DOHH2 (cell line): ENCODE results near the gene NOXA1.

Source experiments
- H3F3A ChIP-seq: fragments of 200-600 bp; sonication (generic), shearing (Covaris generic); 2 replicates; pipeline ENCODE4 v1.6.0; 2016; ENCODE audit warnings: antibody characterized with exemption, mild to moderate bottlenecking; ENCODE audit not compliant: control insufficient read depth, insufficient read depth
- H3K27ac ChIP-seq: fragments of 200-600 bp; sonication (generic); 2 replicates; pipeline ENCODE4 v1.5.1; 2014; ENCODE audit warnings: low read depth, mild to moderate bottlenecking, low read length, moderate library complexity
- H3K27me3 ChIP-seq: fragments of 200-600 bp; sonication (generic); 2 replicates; pipeline ENCODE4 v1.6.1; 2014; ENCODE audit warnings: mild to moderate bottlenecking, low read length, mixed read lengths; ENCODE audit not compliant: control insufficient read depth
- H3K36me3 ChIP-seq: fragments of 200-600 bp; sonication (generic); 2 replicates; pipeline ENCODE4 v1.6.1; 2014; ENCODE audit warnings: mild to moderate bottlenecking, low read length, moderate library complexity, mixed read lengths; ENCODE audit not compliant: control insufficient read depth
- H3K4me1 ChIP-seq: fragments of 200-600 bp; sonication (generic); 2 replicates; pipeline ENCODE4 v1.6.1; 2014; ENCODE audit warnings: mild to moderate bottlenecking, low read length, mixed read lengths; ENCODE audit not compliant: control insufficient read depth
- H3K4me2 ChIP-seq: fragments of 200-600 bp; sonication (generic); 2 replicates; pipeline ENCODE4 v1.6.0; 2014; ENCODE audit warnings: mild to moderate bottlenecking, low read length, moderate library complexity
- H3K4me3 ChIP-seq: fragments of 200-600 bp; sonication (generic); 2 replicates; pipeline ENCODE4 v1.5.1; 2014; ENCODE audit warnings: mild to moderate bottlenecking, low read length, mixed read lengths
- H3K79me2 ChIP-seq: fragments of 200-600 bp; sonication (generic); 2 replicates; pipeline ENCODE4 v1.6.1; 2014; ENCODE audit warnings: mild to moderate bottlenecking, low read length, mixed read lengths; ENCODE audit not compliant: control insufficient read depth
- H3K9me2 ChIP-seq: fragments of 200-600 bp; sonication (generic); replicated peaks from 2 replicates; pipeline ENCODE4 v1.6.1; 2014; ENCODE audit warnings: mild to moderate bottlenecking, low read length, mixed read lengths; ENCODE audit not compliant: control insufficient read depth
- H3K9me3 ChIP-seq: fragments of 200-600 bp; sonication (generic); 2 replicates; pipeline ENCODE4 v1.6.1; 2014; ENCODE audit warnings: antibody characterized with exemption, low read length, mixed read lengths; ENCODE audit not compliant: control insufficient read depth, insufficient read depth
- H4K20me1 ChIP-seq: fragments of 200-600 bp; sonication (generic); 2 replicates; pipeline ENCODE4 v1.6.0; 2014; ENCODE audit warnings: low read depth, mild to moderate bottlenecking, antibody characterized with exemption, low read length, moderate library complexity; ENCODE audit not compliant: control insufficient read depth, insufficient read depth
- CTCF ChIP-seq: fragments of 200-600 bp; sonication (generic); IDR thresholded peaks from one replicate; pipeline ENCODE4 v1.5.1; 2014; ENCODE audit warnings: antibody characterized with exemption, mild to moderate bottlenecking, low read depth, low read length; ENCODE audit not compliant: poor library complexity, severe bottlenecking
- EZH2phosphoT487 ChIP-seq: fragments of 200-600 bp; sonication (generic); IDR thresholded peaks from 2 replicates; pipeline ENCODE4 v1.6.1; 2017; ENCODE audit warnings: borderline replicate concordance, mild to moderate bottlenecking, antibody characterized with exemption, low read length, moderate library complexity, mixed read lengths

The NOXA1 gene

GRCh38 chr9:137475666-137476065 lies 52.5 kb downstream of the NOXA1 start:
- H3K4me3 ChIP-seq, result no peak overlapping the region
- H3K36me3 ChIP-seq, result no peaks in the 10 kb centered on the region

GRCh38 chr9:137476856-137477255 lies 53.7 kb downstream of the NOXA1 start:
- Histone ChIP-seq H3K9me3 (peaks cover 20% of the 10 kb centered on the region), H3K27me3 (no peaks in the 10 kb centered on the region), H3K36me3 (no peaks in the 10 kb centered on the region), H3K4me2 (no peak overlapping the region), H3K4me3 (no peak overlapping the region), H4K20me1 (no peaks in the 10 kb centered on the region), H3K9me2 (no peaks in the 10 kb centered on the region), H3F3A (no peaks in the 10 kb centered on the region), H3K79me2 (no peaks in the 10 kb centered on the region), H3K4me1 (no peaks in the 10 kb centered on the region), H3K27ac (no peak overlapping the region)
- TF ChIP-seq CTCF (no peak), EZH2phosphoT487 (no peak)

More at GRCh38 chr9:137475666-137476065, 52.5 kb downstream of the NOXA1 start:
- Histone ChIP-seq H3K9me3 (peaks cover 20% of the 10 kb centered on the region), H4K20me1 (no peaks in the 10 kb centered on the region), H3K79me2 (no peaks in the 10 kb centered on the region), H3K9me2 (no peaks in the 10 kb centered on the region), H3K27ac (no peak overlapping the region), H3K27me3 (no peaks in the 10 kb centered on the region), H3F3A (no peaks in the 10 kb centered on the region), H3K4me1 (no peaks in the 10 kb centered on the region), H3K4me2 (no peak overlapping the region)
- no peak for TF ChIP-seq EZH2phosphoT487
- TF ChIP-seq CTCF, result no peak

GRCh38 chr9:137477778-137478612 lies 54.8 kb downstream of the NOXA1 start:
- H3K27me3 ChIP-seq, result no peaks in the 10 kb centered on the region
- no peak overlapping the region for H3K4me3 ChIP-seq
- H3K79me2 ChIP-seq, result no peaks in the 10 kb centered on the region
- H3K4me1 ChIP-seq, result no peaks in the 10 kb centered on the region
- H3K27ac ChIP-seq, result no peak overlapping the region
- H3K4me2 ChIP-seq, result no peak overlapping the region
- H3K9me2 ChIP-seq, result no peaks in the 10 kb centered on the region
- no peaks in the 10 kb centered on the region for H4K20me1 ChIP-seq
- H3K9me3 ChIP-seq, result peaks cover 20% of the 10 kb centered on the region
- no peak for TF ChIP-seq CTCF
- TF ChIP-seq EZH2phosphoT487, result no peak
- H3K36me3 ChIP-seq, result no peaks in the 10 kb centered on the region
- no peaks in the 10 kb centered on the region for H3F3A ChIP-seq
